ENCODE results near the gene FBXO41.

GRCh38 chr2:73218298-73218697 lies 66.0 kb downstream of the FBXO41 start:
- no peak for TF ChIP-seq CTCF (IDR thresholded peaks at IDR 0.05)
- TF ChIP-seq POLR2A (IDR thresholded peaks at IDR 0.05): no peak
- no peak for TF ChIP-seq POLR2AphosphoS5 (IDR thresholded peaks at IDR 0.05)

All from breast epithelium (tissue), 3 donors.